HepG2 (cell line): Measurements from ENCODE around the gene DPP6. TPM values are rescaled to one million over a fixed set of nuclear protein-coding genes. Genes with fewer than 3 reads are reported as not detected.

Experiments
- ATAC-seq: fragments of 200-7000 bp; cut with Tn5 transposase; 3 replicates; pipeline ENCODE4 v1.9.1; 2020; ENCODE audit warnings: mild to moderate bottlenecking, moderate library complexity
- BruUV-seq: library from RNA; stranded (reverse); fragments of 400-500 nt; replicated peaks from 2 replicates; lab custom pipeline; 2021; lab: Mats Ljungman, UMichigan
- CTCF ChIA-PET: fragments of 300-600 bp; formaldehyde crosslinking; extraction: SDS; loops from one replicate; lab custom pipeline; 2021; ENCODE audit warnings: low total read pairs, inconsistent platforms, low intra/inter-chr PET ratio; lab: Yijun Ruan, JAX
- POLR2A ChIA-PET: fragments of 350-600 bp; sonication (Branson Sonifier 250); formaldehyde crosslinking; loops from one replicate; lab custom pipeline; 2020; ENCODE audit warnings: antibody characterized with exemption, inconsistent platforms; lab: Yijun Ruan, JAX
- DNase-seq: peaks from one replicate; pipeline ENCODE4 v3.0.0-alpha.2; 2015; ENCODE audit warnings: low spot score
- FAIRE-seq: peaks from 3 replicates; lab custom pipeline; 2011; peaks lifted over from hg19 to GRCh38; lab: Jason Lieb, UNC
- H2AFZ ChIP-seq: one replicate; pipeline ENCODE4 v1.6.1; 2011; ENCODE audit warnings: low read length, inconsistent platforms
- H3K27ac ChIP-seq: fragments of 300-600 bp; 3 replicates; pipeline ENCODE4 v1.8.0; 2011; ENCODE audit warnings: mixed run types, mild to moderate bottlenecking, mixed read lengths, low read length, inconsistent platforms; ENCODE audit not compliant: insufficient read depth; ENCODE audit errors: extremely low read length
- H3K27me3 ChIP-seq, 2 experiments: fragments of 200-600 bp in 1 of 2; 2 replicates in 1 of 2; 3 replicates in 1 of 2; pipeline versions ENCODE4 v1.6.0 to v1.8.0; 2011; ENCODE audit warnings: low read length in 2 of 2, mild to moderate bottlenecking in 2 of 2, moderate library complexity in 2 of 2, inconsistent platforms in 1 of 2; ENCODE audit not compliant: insufficient read depth in 2 of 2, control insufficient read depth in 1 of 2
- H3K36me3 ChIP-seq, 2 experiments: fragments of 200-600 bp in 1 of 2; replicated peaks in 1 of 2; 2 replicates in 1 of 2; 3 replicates in 1 of 2; pipeline versions ENCODE4 v1.5.1 to v1.8.0; 2011; ENCODE audit warnings: low read length in 2 of 2, inconsistent platforms in 1 of 2; ENCODE audit not compliant: insufficient read depth in 2 of 2, control insufficient read depth in 1 of 2
- H3K4me1 ChIP-seq: 2 replicates; pipeline ENCODE4 v1.5.1; 2012; ENCODE audit warnings: low read length, inconsistent platforms; ENCODE audit not compliant: insufficient read depth
- H3K4me2 ChIP-seq: 2 replicates; pipeline ENCODE4 v1.6.0; 2011; ENCODE audit warnings: low read depth, low read length, inconsistent platforms
- H3K4me3 ChIP-seq, 3 experiments: fragments of 200-600 bp in 1 of 3; sonication (generic), shearing (Covaris generic) in 1 of 3; replicated peaks in 1 of 3; 2 replicates each; pipeline ENCODE4 v1.5.1; 2011 to 2016; ENCODE audit warnings: low read length in 3 of 3, inconsistent platforms in 2 of 3, low read depth in 2 of 3, mild to moderate bottlenecking in 2 of 3, control low read depth in 1 of 3, mixed read lengths in 1 of 3; ENCODE audit not compliant: insufficient read depth in 1 of 3
- H3K79me2 ChIP-seq: one replicate; pipeline ENCODE4 v1.6.1; 2011; ENCODE audit warnings: low read length, inconsistent platforms; ENCODE audit not compliant: insufficient read depth
- H3K9ac ChIP-seq: 2 replicates; pipeline ENCODE4 v1.6.0; 2011; ENCODE audit warnings: mild to moderate bottlenecking, low read depth, low read length, inconsistent platforms; ENCODE audit not compliant: insufficient read depth
- H3K9me3 ChIP-seq: 2 replicates; pipeline ENCODE4 v1.5.1; 2012; ENCODE audit warnings: mild to moderate bottlenecking, low read length
- H4K20me1 ChIP-seq: 2 replicates; pipeline ENCODE4 v1.6.0; 2011; ENCODE audit warnings: inconsistent platforms, mild to moderate bottlenecking, low read length, moderate library complexity; ENCODE audit not compliant: insufficient read depth
- CHD2 ChIP-seq: IDR thresholded peaks from 2 replicates; pipeline ENCODE4 v1.6.1; 2011; ENCODE audit warnings: low read depth, low read length, improper control_type of control experiment
- GABPA ChIP-seq, 2 experiments: IDR thresholded peaks; 2 replicates each; pipeline ENCODE4 v1.6.1; 2011 to 2016; ENCODE audit warnings: low read depth in 2 of 2, low read length in 1 of 2, missing biosample characterization in 1 of 2, missing genetic modification characterization in 1 of 2
- MATR3 ChIP-seq: sonication (generic); formaldehyde crosslinking; IDR thresholded peaks from 2 replicates; pipeline ENCODE4 v1.4.0; 2020; ENCODE audit warnings: missing genetic modification reagents
- RBM39 ChIP-seq: fragments of 200-400 bp; formaldehyde crosslinking; IDR thresholded peaks from one replicate; pipeline ENCODE4 v1.6.1; 2018; ENCODE audit warnings: antibody characterized with exemption, mild to moderate bottlenecking, low read depth, low read length; ENCODE audit not compliant: poor library complexity, severe bottlenecking
- SCMH1 ChIP-seq: sonication (generic); formaldehyde crosslinking; IDR thresholded peaks from 2 replicates; pipeline ENCODE4 v1.9.0; 2021; ENCODE audit warnings: missing genetic modification reagents, mild to moderate bottlenecking, borderline replicate concordance
- SOX5 ChIP-seq: IDR thresholded peaks from 2 replicates; pipeline ENCODE4 v1.6.1; 2016; ENCODE audit warnings: borderline replicate concordance
- TCF7L2 ChIP-seq: IDR thresholded peaks from 2 replicates; pipeline ENCODE4 v1.6.1; 2011; ENCODE audit warnings: mild to moderate bottlenecking, low read depth, low read length, moderate library complexity
- TMF1 ChIP-seq: sonication (generic); formaldehyde crosslinking; IDR thresholded peaks from 2 replicates; pipeline ENCODE4 v1.8.1; 2022; ENCODE audit warnings: low read depth, missing genetic modification reagents
- ZNF253 ChIP-seq: sonication (generic); formaldehyde crosslinking; IDR thresholded peaks from 2 replicates; pipeline ENCODE4 v1.8.0; 2022; ENCODE audit warnings: mild to moderate bottlenecking, missing genetic modification reagents, borderline replicate concordance
- ZNF367 ChIP-seq: sonication (generic); formaldehyde crosslinking; IDR thresholded peaks from 2 replicates; pipeline ENCODE4 v1.4.0; 2020; ENCODE audit warnings: missing genetic modification reagents, borderline replicate concordance
- ZNF430 ChIP-seq: sonication (generic); formaldehyde crosslinking; IDR thresholded peaks from 2 replicates; pipeline ENCODE4 v1.9.0; 2021; ENCODE audit warnings: mild to moderate bottlenecking, missing genetic modification reagents
- ZNF431 ChIP-seq: sonication (generic); formaldehyde crosslinking; IDR thresholded peaks from 2 replicates; pipeline ENCODE4 v1.9.0; 2022; ENCODE audit warnings: missing genetic modification reagents, low read depth, mild to moderate bottlenecking, borderline replicate concordance
- ZNF547 ChIP-seq: sonication (generic); formaldehyde crosslinking; IDR thresholded peaks from 2 replicates; pipeline ENCODE4 v1.5.1; 2020; ENCODE audit warnings: mild to moderate bottlenecking, missing genetic modification reagents
- ZNF558 ChIP-seq: sonication (generic); formaldehyde crosslinking; IDR thresholded peaks from 2 replicates; pipeline ENCODE4 v1.9.0; 2022; ENCODE audit warnings: mild to moderate bottlenecking, missing genetic modification reagents, borderline replicate concordance
- ZSCAN9 ChIP-seq: IDR thresholded peaks from 2 replicates; pipeline ENCODE4 v1.6.1; 2016; ENCODE audit warnings: borderline replicate concordance
- WGBS: methylation state at CpG from one replicate; pipeline ENCODE4 v1.1.6; 2017; ENCODE audit warnings: low lambda C conversion rate; 5-methylcytosine and 5-hydroxymethylcytosine counted together
- in situ Hi-C: cut with HindIII; loops from 2 replicates; pipeline ENCODE4 v1.10.0; 2017; ENCODE audit warnings: low pct_unique_long_range_greater_than_20kb; ENCODE audit not compliant: extremely low pct_ligation_motif_present
- intact Hi-C: fragments of 100-400 bp; cut with micrococcal nuclease; formaldehyde crosslinking; loops from one replicate; pipeline ENCODE4 v1.10.0; 2022; ENCODE audit not compliant: unreplicated experiment
- polyA plus RNA-seq, 8 experiments: library from polyadenylated mRNA; depleted of rRNA in 3 of 8; stranded (reverse) in 7 of 8; unstranded in 1 of 8; fragments of >200 nt; fragmentation: Illumina TruSeq in 4 of 8; extraction: Trizol in 4 of 8; gene quantifications; 2 replicates each; pipeline versions ENCODE4 v1.2.1 to v1.2.3, GENCODE V29; 2011 to 2016; ENCODE audit warnings: low read depth in 4 of 8, missing spikeins in 1 of 8, mixed read lengths in 1 of 8; ENCODE audit not compliant: insufficient read depth in 1 of 8
- total RNA-seq, 5 experiments: library from RNA; depleted of rRNA; stranded (reverse); fragments of >200 nt; fragmentation: Illumina TruSeq; extraction: Trizol; gene quantifications; 2 replicates each; pipeline ENCODE4 v1.2.3, GENCODE V29; 2016; ENCODE audit warnings: low read depth in 1 of 5

DPP6 gene
- total and polyA plus RNA-seq, 2 of the 13 experiments (the other 11 are each of a cell fraction or from before 2014, with no cell fraction given) = not detected

DNA sequence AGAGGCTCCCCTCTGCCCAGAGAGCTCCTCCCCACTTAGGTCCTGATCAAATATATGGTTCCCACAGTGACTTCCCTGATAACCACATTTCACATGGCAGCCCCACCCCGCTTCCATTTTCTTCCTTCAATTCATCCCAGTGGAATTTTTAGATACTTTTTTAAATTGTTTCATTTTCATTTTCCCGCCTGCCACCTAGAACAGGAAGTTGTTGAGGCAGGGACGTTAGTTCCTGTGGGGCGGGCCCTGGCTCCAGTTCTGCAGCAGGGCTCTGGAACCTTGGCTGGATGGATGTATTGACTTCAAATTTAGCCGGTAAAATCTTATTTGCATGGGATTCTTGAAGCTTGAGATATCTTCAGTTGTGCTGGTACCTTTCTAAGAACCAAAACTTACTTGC, 724.2 kb downstream of the DPP6 start:
- no TSS peak for BruUV-seq
- ATAC-seq (no peak), DNase-seq (no peak), FAIRE-seq (no peak)
- Histone ChIP-seq H3K36me3 (no peaks in the 10 kb centered on the region), H3K27ac (no peak overlapping the region), H3K4me3 (no peak overlapping the region), H3K4me1 (no peaks in the 10 kb centered on the region), H3K4me2 (no peak overlapping the region), H4K20me1 (no peaks in the 10 kb centered on the region), H2AFZ (no peak overlapping the region), H3K79me2 (no peaks in the 10 kb centered on the region), H3K9me3 (no peaks in the 10 kb centered on the region), H3K9ac (no peak overlapping the region), H3K27me3 (no peaks in the 10 kb centered on the region; a peak in 1 of 5 replicates)
- intact Hi-C loops = no loop called here
- no peak for TF ChIP-seq ZNF558 (CRISPR knock-in tag)
- TF ChIP-seq MATR3 (CRISPR knock-in tag) = no peak
- TF ChIP-seq ZSCAN9 (CRISPR knock-in tag) = no peak
- no peak for TF ChIP-seq GABPA (IDR thresholded peaks at IDR 0.05; ENCODE audit: low read depth, low read length)
- TF ChIP-seq GABPA (CRISPR knock-in tag; IDR thresholded peaks at IDR 0.05; ENCODE audit: low read depth) = 0 out of 2 replicates have a peak, but pooled peaks have one; percentile 20
- in situ Hi-C loops = no loop called here
- WGBS = 7% methylated on average over 5 of the region's 5 CpGs
- ChIA-PET POLR2A (no interaction called here), CTCF (no interaction called here)

DNA sequence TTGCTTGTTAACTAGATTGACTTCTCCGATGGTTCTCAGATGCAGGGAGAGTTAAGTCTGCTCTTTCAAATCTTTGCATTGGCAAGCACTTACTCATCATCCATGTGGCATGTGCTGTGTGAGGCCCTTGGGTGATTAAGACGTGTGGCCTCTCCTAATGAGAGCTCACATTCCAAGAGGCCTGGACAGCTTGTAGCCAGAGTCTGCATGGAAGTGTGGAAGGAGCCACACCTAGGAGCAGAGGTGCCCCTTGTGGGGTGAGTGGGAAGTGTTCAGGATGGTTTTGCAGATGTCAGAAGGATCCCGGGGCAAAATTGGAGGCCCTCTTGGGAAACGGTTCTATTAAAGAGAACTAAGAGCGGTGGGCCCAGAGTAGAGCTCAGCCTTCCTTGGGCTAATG, 724.8 kb downstream of the DPP6 start:
- DNase-seq = no peak
- H4K20me1 ChIP-seq = no peaks in the 10 kb centered on the region
- H2AFZ ChIP-seq = no peak overlapping the region
- intact Hi-C loops = no loop called here
- no peak overlapping the region for H3K4me3 ChIP-seq
- POLR2A ChIA-PET = no interaction called here
- FAIRE-seq = no peak
- H3K9ac ChIP-seq = no peak overlapping the region
- H3K9me3 ChIP-seq = no peaks in the 10 kb centered on the region
- in situ Hi-C loops = no loop called here
- H3K36me3 ChIP-seq = no peaks in the 10 kb centered on the region
- CTCF ChIA-PET = no interaction called here
- peak; percentile 60 for ATAC-seq
- no peak for TF ChIP-seq ZSCAN9 (CRISPR knock-in tag)
- no peak for TF ChIP-seq SOX5
- TF ChIP-seq ZNF547 (CRISPR knock-in tag) = no peak
- TF ChIP-seq ZNF430 = no peak
- TF ChIP-seq RBM39 = no peak
- TF ChIP-seq ZNF253 = no peak
- no peak for TF ChIP-seq TCF7L2
- TF ChIP-seq ZNF367 (CRISPR knock-in tag) = no peak
- no peak for TF ChIP-seq ZNF431 (CRISPR knock-in tag)
- TF ChIP-seq CHD2 = no peak
- no peak for TF ChIP-seq TMF1 (CRISPR knock-in tag)
- no peak for TF ChIP-seq SCMH1 (CRISPR knock-in tag)
- no peaks in the 10 kb centered on the region for H3K4me1 ChIP-seq
- no TSS peak for BruUV-seq
- no peak overlapping the region for H3K27ac ChIP-seq
- no peaks in the 10 kb centered on the region; a peak in 1 of 5 replicates for H3K27me3 ChIP-seq
- 59% methylated on average over 5 of the region's 5 CpGs for WGBS
- no peaks in the 10 kb centered on the region for H3K79me2 ChIP-seq
- H3K4me2 ChIP-seq = no peak overlapping the region
